AG10803 (cell line): ENCODE data around the gene ATG7.

Experiments
- DNase-seq: peaks from one replicate; pipeline ENCODE4 v3.0.0; 2010; ENCODE audit warnings: low read depth
- H3K4me3 ChIP-seq: 2 replicates; pipeline ENCODE4 v1.5.1; 2011; ENCODE audit warnings: mild to moderate bottlenecking, low read length, control low read depth
- TF ChIP-seq, protein P1 (sequence below): conservative IDR thresholded peaks from 2 replicates; pipeline ENCODE4 v1.5.1; 2011; ENCODE audit warnings: mild to moderate bottlenecking, low read length, control low read depth, inconsistent platforms

Gene ATG7

DNA sequence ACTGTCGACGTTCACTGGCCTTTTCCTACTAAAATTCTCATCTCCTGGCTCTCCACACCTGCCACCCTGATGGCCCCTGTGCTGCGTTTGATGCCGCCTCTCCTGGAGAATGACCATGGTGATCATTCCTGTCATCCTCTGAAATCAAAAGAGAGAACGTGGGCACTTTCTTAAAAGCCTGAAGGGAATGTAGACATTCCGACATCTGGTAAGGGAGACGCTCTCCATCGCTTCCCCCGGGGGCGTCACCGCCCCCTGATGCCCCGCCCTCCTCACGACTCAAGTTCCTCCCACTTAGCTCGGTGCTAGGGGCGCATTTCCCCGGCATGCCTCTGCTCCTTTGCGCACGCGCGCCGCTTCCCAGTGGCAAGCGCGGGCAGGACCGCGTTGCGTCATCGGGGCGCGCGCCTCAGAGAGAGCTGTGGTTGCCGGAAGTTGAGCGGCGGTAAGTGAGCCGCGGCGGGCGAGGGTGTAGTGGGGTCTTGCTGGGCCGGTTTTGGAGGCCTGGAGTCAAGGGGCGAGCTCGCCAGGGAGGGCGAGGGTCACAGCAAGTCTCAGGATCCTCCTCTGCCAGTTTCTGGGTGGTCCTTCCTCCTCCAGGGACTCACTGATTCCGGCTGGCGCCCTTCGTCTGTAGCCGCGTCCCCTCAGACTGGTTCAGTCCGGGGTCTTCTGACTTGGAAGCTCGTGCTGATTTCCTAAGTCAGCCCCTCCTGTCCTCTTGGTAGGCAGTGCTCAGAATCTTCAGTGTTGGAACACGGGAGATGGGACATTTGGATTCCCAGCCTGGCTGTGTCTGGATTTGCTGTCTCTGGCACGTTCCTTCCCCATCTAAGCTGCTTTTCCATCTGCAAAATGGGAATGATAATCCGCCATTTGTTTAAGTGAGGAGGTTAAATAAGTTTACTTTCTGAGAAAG, at the start of gene ATG7:
TSS of gene ATG7 (plus strand) at position 412 of the 919 bp plus-strand sequence. CDS start 26,299 bp downstream, outside the sequence.
- DNase-seq = peak; percentile 95
- H3K4me3 ChIP-seq = peak within 1 kb of the TSS; percentile 98
- TF ChIP-seq, protein P1, sequence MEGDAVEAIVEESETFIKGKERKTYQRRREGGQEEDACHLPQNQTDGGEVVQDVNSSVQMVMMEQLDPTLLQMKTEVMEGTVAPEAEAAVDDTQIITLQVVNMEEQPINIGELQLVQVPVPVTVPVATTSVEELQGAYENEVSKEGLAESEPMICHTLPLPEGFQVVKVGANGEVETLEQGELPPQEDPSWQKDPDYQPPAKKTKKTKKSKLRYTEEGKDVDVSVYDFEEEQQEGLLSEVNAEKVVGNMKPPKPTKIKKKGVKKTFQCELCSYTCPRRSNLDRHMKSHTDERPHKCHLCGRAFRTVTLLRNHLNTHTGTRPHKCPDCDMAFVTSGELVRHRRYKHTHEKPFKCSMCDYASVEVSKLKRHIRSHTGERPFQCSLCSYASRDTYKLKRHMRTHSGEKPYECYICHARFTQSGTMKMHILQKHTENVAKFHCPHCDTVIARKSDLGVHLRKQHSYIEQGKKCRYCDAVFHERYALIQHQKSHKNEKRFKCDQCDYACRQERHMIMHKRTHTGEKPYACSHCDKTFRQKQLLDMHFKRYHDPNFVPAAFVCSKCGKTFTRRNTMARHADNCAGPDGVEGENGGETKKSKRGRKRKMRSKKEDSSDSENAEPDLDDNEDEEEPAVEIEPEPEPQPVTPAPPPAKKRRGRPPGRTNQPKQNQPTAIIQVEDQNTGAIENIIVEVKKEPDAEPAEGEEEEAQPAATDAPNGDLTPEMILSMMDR = no peak

- H3K4me3 ChIP-seq = no peak overlapping the region
- no peak for DNase-seq
- TF ChIP-seq, protein P1 = no peak
Observed at GRCh38 chr3:11224010-11224409, 48.2 kb upstream of the ATG7 start.

DNA sequence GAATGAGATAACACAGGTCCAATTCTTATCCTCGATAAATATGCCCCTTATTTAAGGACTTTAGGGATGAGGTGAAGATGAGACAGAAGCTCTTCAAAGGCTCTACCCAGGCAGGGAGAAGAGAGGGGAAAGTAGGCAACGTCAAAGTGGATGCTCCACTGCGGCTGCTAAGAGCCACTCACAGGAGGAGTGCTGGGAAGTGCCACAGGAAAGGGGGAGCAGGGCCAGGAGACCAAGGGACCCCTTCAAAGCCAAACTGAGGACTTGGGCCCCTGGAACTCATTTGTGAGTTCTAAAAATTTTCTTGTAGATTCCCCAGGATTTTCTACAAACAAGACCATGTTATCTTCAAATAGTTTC, 47.3 kb upstream of the ATG7 start:
- no peak for DNase-seq
- TF ChIP-seq, protein P1 = no peak
- H3K4me3 ChIP-seq = peak overlapping the region; percentile 55

DNA sequence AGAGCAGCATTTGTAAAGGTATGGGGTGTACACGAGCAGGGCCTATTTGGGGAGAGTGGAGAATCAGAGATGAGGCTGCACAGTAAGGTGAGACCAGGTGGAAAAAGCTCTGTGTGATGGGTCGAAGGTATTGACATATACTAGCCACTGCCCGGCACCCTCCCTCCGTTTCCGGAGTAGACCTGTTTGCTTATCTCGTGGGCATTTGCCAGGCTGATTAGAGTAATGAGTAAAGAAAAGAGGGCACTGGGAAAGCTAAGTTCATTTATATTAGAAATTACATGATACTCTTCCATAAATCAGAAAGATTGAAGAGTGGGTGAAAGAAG, 46.2 kb upstream of the ATG7 start:
- no peak for DNase-seq
- H3K4me3 ChIP-seq = peak overlapping the region; percentile 55
- TF ChIP-seq, protein P1 = no peak

DNA sequence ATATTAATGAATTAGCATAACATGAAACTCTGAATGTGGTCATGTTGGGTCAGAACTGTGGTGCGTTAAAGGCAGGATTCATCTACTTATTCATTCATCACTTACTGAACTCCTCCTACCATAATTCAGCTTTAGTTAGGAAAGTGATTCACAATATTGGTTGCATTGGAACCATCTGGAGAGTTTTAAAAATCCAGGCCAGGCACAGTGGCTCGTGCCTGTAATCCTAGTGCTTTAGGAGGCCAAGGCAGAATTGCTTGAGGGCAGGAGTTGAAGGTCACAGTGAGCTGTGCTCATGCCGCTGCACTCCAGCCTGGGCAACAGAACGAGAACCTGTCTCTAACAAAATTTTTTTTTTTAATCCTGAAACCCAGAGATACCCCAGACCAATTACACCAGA, 44.2 kb upstream of the ATG7 start:
- H3K4me3 ChIP-seq = no peak overlapping the region
- DNase-seq = peak; percentile 53
- TF ChIP-seq, protein P1 = no peak

DNA sequence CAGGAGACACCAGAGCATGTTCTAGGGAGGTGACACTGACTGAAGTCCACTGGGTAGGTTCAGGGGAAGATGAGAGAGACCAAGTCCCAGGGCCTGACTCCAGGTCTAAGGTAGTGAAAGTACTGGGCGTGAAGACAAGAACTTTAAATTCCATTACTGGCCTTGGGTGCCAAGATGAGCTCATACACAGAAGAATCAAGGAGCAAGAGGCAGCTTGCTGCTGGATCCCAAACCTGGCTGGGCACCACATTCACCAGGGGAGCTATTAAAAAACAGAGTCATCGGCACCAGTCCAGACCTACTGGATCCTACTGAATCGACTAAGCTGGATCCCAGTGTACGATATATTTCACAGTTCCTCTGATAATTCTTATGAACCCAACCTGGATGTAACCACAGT, 42.1 kb upstream of the ATG7 start:
- peak; percentile 44 for DNase-seq
- H3K4me3 ChIP-seq = no peak overlapping the region
- TF ChIP-seq, protein P1 = no peak

GRCh38 chr3:11230832-11231231, 41.4 kb upstream of the ATG7 start:
- DNase-seq = no peak
- no peak overlapping the region for H3K4me3 ChIP-seq
- TF ChIP-seq, protein P1 = no peak
